ENCODE results near the gene TMEM62.
"Not testable (repeated sequence)": the region's sequence is repeated elsewhere in the genome, so short reads cannot be mapped to it uniquely, and the experiment has no call there.

Gene TMEM62

GRCh38 chr15:43125100-43125661 is 8.2 kb upstream of the TMEM62 start:
- DNase-seq (ENCODE audit: low read depth): no peak

GRCh38 chr15:43126356-43126755 is 7.0 kb upstream of the TMEM62 start:
- DNase-seq (ENCODE audit: low read depth): no peak

GRCh38 chr15:43127752-43128151 is 5.6 kb upstream of the TMEM62 start:
- DNase-seq (ENCODE audit: low read depth): no peak

- DNase-seq (ENCODE audit: low read depth): not testable (repeated sequence)
These were observed 5.0 kb upstream of the TMEM62 start for GRCh38 chr15:43128174-43128979.

- no peak for DNase-seq (ENCODE audit: low read depth)
These were observed 4.4 kb upstream of the TMEM62 start for GRCh38 chr15:43128980-43129335.

- DNase-seq (ENCODE audit: low read depth): no peak
These were observed 456 bp upstream of the TMEM62 start for GRCh38 chr15:43132830-43133429.

- no peak for DNase-seq (ENCODE audit: low read depth)
These were observed 810 bp downstream of the TMEM62 start for GRCh38 chr15:43134157-43134635.

- DNase-seq (ENCODE audit: low read depth): no peak
These were observed 2.0 kb downstream of the TMEM62 start for GRCh38 chr15:43135351-43135750.

- DNase-seq (ENCODE audit: low read depth): no peak
These were observed 10.0 kb downstream of the TMEM62 start for GRCh38 chr15:43143203-43143941.

GRCh38 chr15:43144512-43144911 is 11.1 kb downstream of the TMEM62 start:
- DNase-seq (ENCODE audit: low read depth): no peak

- DNase-seq (ENCODE audit: low read depth): no peak
These were observed 12.8 kb downstream of the TMEM62 start for GRCh38 chr15:43146184-43146583.

- no peak for DNase-seq (ENCODE audit: low read depth)
These were observed 17.0 kb downstream of the TMEM62 start for GRCh38 chr15:43150191-43150929.

GRCh38 chr15:43151688-43152087 is 18.3 kb downstream of the TMEM62 start:
- no peak for DNase-seq (ENCODE audit: low read depth)

- DNase-seq (ENCODE audit: low read depth): no peak
These were observed 19.9 kb downstream of the TMEM62 start for GRCh38 chr15:43153269-43153668.

- no peak for DNase-seq (ENCODE audit: low read depth)
These were observed 32.5 kb downstream of the TMEM62 start for GRCh38 chr15:43165801-43166325.

- not testable (repeated sequence) for DNase-seq (ENCODE audit: low read depth)
These were observed 33.9 kb downstream of the TMEM62 start for GRCh38 chr15:43167261-43167660.

GRCh38 chr15:43168192-43169107 is 35.1 kb downstream of the TMEM62 start:
- DNase-seq (ENCODE audit: low read depth): no peak

GRCh38 chr15:43169888-43170287 is 36.5 kb downstream of the TMEM62 start:
- no peak for DNase-seq (ENCODE audit: low read depth)

- not testable (repeated sequence) for DNase-seq (ENCODE audit: low read depth)
These were observed 42.4 kb downstream of the TMEM62 start for GRCh38 chr15:43175656-43176309.

GRCh38 chr15:43177147-43177546 is 43.8 kb downstream of the TMEM62 start:
- not testable (repeated sequence) for DNase-seq (ENCODE audit: low read depth)

Data from activated gamma-delta T cell treated with anti-CD3 and anti-CD28 coated beads, Interleukin-2, amount 50 U/mL, for 16 hours (primary cell).